HG02642 (cell line): ENCODE data around the gene P2RX7.

Experiments
- ATAC-seq: cut with Tn5 transposase; IDR thresholded peaks from one replicate; pipeline ENCODE4 v1.9.1; 2021; ENCODE audit warnings: mild to moderate bottlenecking; ENCODE audit not compliant: unreplicated experiment, poor library complexity

Gene P2RX7

DNA sequence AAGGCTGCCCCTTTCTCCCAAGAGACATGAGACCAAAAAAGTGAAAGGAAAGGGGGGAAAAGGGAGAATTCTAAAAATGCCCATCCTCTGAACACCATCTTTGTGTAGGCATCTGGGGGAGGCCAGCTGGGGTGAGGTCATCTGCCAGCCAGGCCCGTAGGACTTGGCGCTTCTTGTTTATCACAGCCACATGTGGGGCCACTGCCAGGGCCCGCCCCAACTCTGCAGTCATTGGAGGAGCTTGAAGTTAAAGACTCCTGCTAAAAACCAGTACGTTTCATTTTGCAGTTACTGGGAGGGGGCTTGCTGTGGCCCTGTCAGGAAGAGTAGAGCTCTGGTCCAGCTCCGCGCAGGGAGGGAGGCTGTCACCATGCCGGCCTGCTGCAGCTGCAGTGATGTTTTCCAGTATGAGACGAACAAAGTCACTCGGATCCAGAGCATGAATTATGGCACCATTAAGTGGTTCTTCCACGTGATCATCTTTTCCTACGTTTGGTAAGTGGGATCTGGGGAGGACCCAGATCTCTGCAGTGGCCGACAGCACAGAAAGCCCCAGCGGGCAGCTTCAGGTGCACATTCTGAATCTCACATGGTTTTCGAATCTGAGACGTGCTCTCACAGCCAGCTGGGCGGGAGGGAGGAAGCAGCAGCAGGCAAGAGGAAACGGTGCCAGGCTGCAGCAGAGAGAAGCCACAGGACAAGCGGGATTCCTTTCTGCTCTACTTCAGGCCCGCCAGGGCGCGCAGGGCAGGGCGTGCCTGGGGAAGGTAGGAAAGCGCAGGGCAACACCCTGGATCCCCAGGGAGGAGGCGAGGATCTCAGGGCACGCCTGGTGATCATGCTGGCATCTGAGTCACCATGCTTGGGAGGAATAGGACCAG, at the start of gene P2RX7:
Gene P2RX7 (plus strand): TSS at position 276 of the 881 bp plus-strand sequence. CDS start 95 bp downstream, at position 371.
- ATAC-seq, result no peak

DNA sequence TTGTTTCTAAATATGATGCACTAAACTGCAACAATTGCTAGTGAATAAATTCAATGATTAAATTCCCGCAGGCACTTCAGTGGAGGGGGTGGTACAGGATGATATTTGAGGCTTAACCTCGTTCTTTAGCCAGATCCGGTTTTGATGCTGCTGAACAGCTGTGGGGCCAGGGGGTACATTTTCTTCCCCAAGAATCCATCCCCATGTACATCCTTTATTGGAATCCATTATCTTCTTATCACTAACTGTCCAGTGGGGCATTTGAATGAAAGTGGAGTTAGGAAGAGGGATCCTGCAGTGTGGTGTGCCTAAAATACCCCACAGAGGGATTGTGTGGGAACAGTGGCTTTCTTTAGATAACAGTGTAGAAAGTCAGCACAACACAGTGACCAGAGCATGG, 48.4 kb upstream of the P2RX7 start:
- ATAC-seq, result no peak

DNA sequence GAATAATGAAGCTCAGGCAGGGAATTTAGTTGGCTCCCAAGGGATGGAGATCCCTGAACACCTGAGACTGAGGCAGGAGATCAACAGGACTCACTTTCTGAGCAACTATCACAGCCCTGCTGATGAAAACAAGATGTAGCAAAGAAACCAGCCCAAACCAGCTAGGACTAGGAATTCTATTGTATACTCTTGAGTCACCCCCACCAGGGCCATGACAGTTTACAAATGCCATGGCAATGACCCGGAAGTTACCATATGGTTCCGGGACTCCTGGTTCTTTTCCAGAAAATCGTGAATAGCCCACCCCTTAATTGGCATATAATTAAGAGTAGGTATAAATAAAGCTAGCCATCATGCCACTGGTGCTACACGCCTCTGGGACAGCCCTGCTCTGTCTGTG, 47.6 kb upstream of the P2RX7 start:
- ATAC-seq, result no peak

DNA sequence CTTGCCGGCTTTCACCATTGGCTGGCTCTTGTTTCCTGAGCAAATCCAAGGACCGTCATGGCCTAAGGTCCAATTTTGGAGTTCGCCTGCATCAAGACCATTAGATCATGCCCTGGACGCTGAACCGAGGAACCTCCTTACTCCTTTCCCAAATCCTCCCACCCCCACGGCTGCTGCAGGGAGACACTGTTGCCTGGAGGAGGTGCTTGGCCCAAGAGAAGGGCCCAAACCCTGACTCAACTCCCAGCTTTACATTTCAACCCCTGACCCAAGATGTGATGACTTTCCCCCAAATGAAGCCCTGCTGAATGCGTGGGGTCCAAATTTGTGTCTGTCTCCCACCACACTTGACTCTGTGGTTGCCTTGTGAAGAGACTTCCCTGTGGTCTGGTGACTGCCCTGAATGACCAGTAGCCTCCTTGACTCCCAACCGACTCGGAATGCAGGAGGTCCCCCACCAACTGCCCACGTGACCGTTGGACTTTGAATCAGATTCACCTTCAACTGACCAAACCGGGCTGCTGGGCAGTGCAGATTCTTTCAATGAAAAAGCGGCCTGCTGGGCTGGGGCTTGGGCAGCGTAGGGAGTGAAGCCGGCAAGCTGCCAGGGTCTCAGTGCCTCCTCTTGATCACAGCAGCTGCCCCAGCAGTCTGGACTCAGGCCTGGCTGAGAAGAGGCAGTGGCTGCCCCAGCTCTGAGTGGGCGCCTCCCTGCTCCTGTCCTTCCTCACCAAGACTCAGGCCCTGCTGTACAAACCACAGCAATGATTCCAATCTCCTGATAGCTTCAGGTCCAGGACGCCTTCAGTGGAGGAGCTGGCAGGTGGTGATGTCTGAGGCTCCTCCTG, 46.9 kb upstream of the P2RX7 start:
- no peak for ATAC-seq

DNA sequence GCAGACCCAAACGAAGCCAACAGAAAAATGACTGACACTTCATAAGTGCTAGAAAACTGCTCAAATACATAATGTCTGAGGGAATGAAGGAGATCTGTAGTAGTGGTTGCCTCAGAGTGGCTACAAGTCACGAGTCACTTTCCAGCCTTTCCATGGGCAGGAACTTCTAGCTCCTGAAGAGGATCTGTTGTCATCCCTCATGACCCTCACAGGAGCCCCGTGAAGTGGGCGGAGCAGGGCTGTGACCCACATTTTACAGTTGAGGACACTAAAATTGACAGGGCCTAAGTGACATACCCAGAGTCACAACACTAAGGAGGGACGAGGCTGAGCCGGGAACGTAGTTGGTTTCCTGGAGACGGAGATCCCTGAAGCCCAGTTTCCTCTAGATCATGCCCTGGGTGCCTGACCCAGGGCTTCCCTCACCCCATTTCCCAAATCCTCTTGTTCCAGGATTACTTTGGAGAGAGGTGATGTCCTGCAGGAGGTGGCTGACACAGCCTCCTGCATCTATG, 45.8 kb upstream of the P2RX7 start:
- ATAC-seq, result no peak

- ATAC-seq, result no peak
These were observed 45.0 kb upstream of the P2RX7 start for GRCh38 chr12:121087467-121088194.

GRCh38 chr12:121088195-121088585, 44.5 kb upstream of the P2RX7 start:
- no peak for ATAC-seq

- no peak for ATAC-seq
These were observed 43.5 kb upstream of the P2RX7 start for GRCh38 chr12:121089031-121089812.

- ATAC-seq, result no peak
These were observed 42.8 kb upstream of the P2RX7 start for GRCh38 chr12:121089813-121090430.

DNA sequence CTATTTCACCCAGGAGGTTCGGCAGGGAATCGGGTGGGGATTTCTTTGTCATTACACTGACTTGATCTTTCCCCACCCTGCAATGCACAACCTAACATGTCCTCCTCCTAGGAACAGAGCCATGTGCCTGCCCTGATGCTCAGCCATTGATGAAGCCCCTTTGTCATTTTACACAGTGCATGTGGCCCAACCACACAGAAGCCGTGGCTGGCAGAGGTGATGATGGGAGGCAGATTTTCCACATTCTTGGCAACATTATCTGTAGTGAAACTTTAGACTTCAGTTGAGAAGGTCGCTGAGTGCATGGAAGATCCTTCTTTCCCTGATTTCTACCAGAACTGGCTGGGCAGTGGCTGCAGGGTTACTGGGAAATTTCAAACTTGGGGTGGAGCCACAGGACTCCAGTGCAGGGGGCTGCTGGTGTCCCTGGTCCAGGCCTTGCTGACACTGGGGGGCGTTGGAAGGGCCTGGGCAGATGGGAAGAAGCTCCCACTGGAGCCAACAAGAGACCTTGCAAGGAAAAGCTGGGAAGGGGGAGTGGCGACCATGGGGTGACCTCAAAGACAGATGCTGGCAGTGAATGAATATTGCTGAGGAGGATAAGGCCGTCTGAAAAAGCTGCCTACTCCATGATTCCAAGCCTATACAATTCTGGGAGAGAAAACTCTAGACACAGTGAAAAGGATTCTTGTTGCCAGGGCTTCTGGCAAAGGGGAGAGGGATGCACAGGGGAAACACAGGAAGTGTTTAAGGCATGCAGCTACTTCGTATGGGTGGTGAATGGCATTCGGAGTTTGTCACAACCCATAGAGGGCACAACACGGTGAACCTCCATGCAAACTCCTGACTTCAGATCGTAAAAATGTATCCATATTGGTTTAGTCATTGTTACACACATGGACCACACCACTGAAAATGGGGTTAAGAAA, 41.8 kb upstream of the P2RX7 start:
- ATAC-seq, result no peak

- no peak for ATAC-seq
These were observed 40.6 kb upstream of the P2RX7 start for GRCh38 chr12:121092034-121092433.

- ATAC-seq, result no peak
These were observed 39.2 kb upstream of the P2RX7 start for GRCh38 chr12:121093487-121093891.

DNA sequence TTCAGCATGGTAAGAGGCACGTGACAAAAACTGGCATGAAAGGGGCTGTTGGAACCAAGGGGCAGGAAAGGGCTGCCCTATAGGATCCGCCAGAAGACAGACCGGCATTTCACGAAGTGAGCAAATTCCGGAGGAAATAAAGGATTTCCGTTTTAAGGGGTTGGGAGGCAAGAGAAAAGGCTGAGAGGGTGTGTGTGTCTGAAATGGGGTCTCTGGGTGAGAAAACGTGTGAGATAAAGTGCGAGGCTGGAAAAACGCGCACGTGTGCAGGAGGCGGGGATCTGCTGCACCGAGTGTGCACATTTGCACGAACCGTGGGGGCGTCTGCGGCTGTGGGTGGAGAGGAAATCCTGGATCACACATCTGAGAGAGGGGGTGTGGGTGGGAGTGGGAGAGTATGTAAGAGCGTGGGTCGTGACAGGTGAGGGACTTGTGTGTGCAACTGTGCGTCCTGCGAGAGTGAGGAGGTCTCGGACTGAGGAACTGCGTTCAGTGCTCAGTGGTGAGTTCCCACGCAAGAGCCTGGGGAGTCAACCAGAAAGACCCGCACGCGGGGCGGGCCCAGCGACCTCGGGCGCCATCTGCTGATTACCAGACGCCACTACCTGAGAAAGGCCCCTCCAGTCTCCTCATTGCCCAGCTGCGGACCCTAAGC, 37.0 kb upstream of the P2RX7 start:
- ATAC-seq, result no peak

DNA sequence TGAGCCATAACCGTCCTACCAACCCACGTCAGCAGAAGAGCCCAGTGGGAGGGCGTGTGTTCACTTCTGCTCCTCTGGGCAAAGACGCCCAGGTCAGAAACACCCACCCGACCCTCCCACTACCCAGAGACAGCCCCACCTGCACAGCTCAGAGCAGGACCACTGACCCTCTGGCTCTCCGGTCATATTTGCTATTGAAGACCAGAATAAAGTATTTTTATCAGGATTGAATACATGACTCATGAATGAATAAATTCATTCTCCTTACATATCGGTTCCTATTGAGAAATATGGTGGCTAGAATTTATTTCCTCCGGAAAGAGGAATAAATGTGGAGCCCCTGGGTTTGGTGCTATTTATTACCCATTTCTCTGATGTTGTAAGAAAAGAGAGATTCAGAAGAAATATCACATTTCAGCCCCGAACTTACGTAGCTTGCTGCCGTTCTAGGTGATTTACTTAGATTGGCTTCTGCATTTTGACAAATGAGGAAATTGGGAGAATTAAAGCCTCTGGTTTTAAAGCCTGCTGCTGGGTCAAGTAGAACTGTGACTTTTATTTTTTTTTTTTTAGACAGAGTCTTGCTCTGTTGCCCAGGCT, 36.4 kb upstream of the P2RX7 start:
- ATAC-seq, result no peak

GRCh38 chr12:121099779-121100178, 32.9 kb upstream of the P2RX7 start:
- no peak for ATAC-seq

- ATAC-seq, result no peak
These were observed 30.4 kb upstream of the P2RX7 start for GRCh38 chr12:121102307-121102706.

DNA sequence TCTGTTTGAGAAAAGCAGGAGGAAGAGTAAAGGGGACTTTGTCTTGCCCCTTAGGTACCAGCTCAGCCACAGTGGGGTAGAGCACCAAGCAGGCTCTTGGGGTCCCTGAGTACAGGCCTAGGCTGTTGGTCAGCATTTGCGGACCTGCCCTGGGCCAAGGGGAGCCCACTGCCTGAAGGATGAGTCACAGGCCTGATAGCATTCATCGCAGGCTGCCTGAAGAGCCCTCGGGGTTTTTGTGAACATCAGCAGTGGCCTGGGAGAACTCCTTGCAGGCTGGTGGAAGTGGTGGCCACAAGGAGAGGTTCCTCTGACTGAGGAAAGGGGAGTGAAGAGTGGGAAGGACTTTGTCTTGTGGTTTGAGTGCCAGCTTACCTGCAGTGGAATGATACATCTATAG, 25.0 kb upstream of the P2RX7 start:
- no peak for ATAC-seq
